H1 (cell line): Measurements from ENCODE around the gene EPB41L5. TPM values are rescaled to one million over a fixed set of nuclear protein-coding genes. Genes with fewer than 3 reads are reported as not detected.

Source experiments
- CHD1 ChIP-seq: IDR thresholded peaks from 2 replicates; pipeline ENCODE4 v1.6.1; 2012; ENCODE audit warnings: low read depth, low read length, improper control_type of control experiment
- CHD7 ChIP-seq: fragments of 300-600 bp; sonication (generic); IDR thresholded peaks from 2 replicates; pipeline ENCODE4 v1.7.1; 2012; ENCODE audit warnings: low read length, moderate library complexity, mild to moderate bottlenecking, inconsistent platforms; ENCODE audit not compliant: insufficient replicate concordance
- GTF2F1 ChIP-seq: IDR thresholded peaks from 2 replicates; pipeline ENCODE4 v1.6.1; 2012; ENCODE audit warnings: low read depth, low read length, improper control_type of control experiment, borderline replicate concordance
- HDAC2 ChIP-seq, 2 experiments: fragments of 300-600 bp in 1 of 2; sonication (generic) in 1 of 2; IDR thresholded peaks; 2 replicates each; pipeline ENCODE4 v1.6.1; 2011 to 2012; ENCODE audit warnings: low read depth in 2 of 2, low read length in 2 of 2, mild to moderate bottlenecking in 2 of 2, moderate library complexity in 2 of 2, borderline replicate concordance in 1 of 2, inconsistent platforms in 1 of 2
- KDM5A ChIP-seq: fragments of 200-600 bp; IDR thresholded peaks from 2 replicates; pipeline ENCODE4 v1.7.1; 2012; ENCODE audit warnings: mild to moderate bottlenecking, low read length, inconsistent platforms, mixed read lengths
- MAFK ChIP-seq: IDR thresholded peaks from 2 replicates; pipeline ENCODE4 v1.6.1; 2012; ENCODE audit warnings: low read depth, mild to moderate bottlenecking, improper control_type of control experiment, low read length
- PHF8 ChIP-seq: fragments of 200-600 bp; sonication (generic); conservative IDR thresholded peaks from 2 replicates; pipeline ENCODE4 v1.7.1; 2012; ENCODE audit warnings: low read depth, mild to moderate bottlenecking, inconsistent platforms, low read length, moderate library complexity
- TAF7 ChIP-seq: optimal IDR thresholded peaks from 2 replicates; pipeline ENCODE3; 2011; ENCODE audit warnings: low read depth, mild to moderate bottlenecking, inconsistent platforms, low read length, moderate library complexity, borderline replicate concordance
- TEAD4 ChIP-seq: IDR thresholded peaks from 2 replicates; pipeline ENCODE4 v1.6.1; 2012; ENCODE audit warnings: low read depth, low read length, inconsistent platforms, mixed read lengths
- ZNF274 ChIP-seq: IDR thresholded peaks from 2 replicates; pipeline ENCODE4 v1.7.0; 2012; ENCODE audit warnings: low read length, borderline replicate concordance; ENCODE audit errors: extremely low read depth
- polyA plus RNA-seq, 7 experiments: library from polyadenylated mRNA; depleted of rRNA in 3 of 7; stranded (reverse) in 5 of 7; unstranded in 2 of 7; fragments of >200 nt in 5 of 7; fragments of 200-250 nt in 2 of 7; gene quantifications; 1 replicate in 5 of 7; 2 replicates in 1 of 7; 4 replicates in 1 of 7; pipeline versions ENCODE4 v1.2.1 to v1.2.3, GENCODE V29; 2011 to 2013; ENCODE audit warnings: missing spikeins in 2 of 7, mixed read lengths in 2 of 7
- total RNA-seq: library from RNA; stranded (reverse); fragmentation: NEBNext Ultra II Directional; extraction: Animal tissue kit (Norgen Biotek cat#: 25700); gene quantifications from 2 replicates; pipeline ENCODE4 v1.2.1, GENCODE V29; 2021

The EPB41L5 gene
- total and polyA plus RNA-seq, 2 of the 8 experiments (the other 6 are each of a cell fraction or from before 2014, with no cell fraction given) = 13.5 to 32.3 TPM

- TF ChIP-seq CHD7 (no peak), CHD1 (no peak), GTF2F1 (no peak), TEAD4 (no peak), HDAC2 (IDR thresholded peaks at IDR 0.05; ENCODE audit: borderline replicate concordance in 1 of 2, low read depth in 2 of 2, low read length in 2 of 2) (no peak), TAF7 (no peak), ZNF274 (no peak), KDM5A (no peak), MAFK (no peak), PHF8 (no peak)
Measured at GRCh38 chr2:120109186-120110061, 96.5 kb downstream of the EPB41L5 start (continued).
